Natural killer cell (primary cell): ENCODE data around the gene TFF3. TPM values are rescaled to one million over a fixed set of nuclear protein-coding genes. Genes with fewer than 3 reads are reported as not detected.

Experiments
- ATAC-seq, 3 donors: fragments of 150-1000 bp in 2 of 3; fragments of 200-7000 bp in 1 of 3; cut with Tn5 transposase; 1 replicate in 1 of 3; 2 replicates in 2 of 3; pipeline ENCODE4 v1.10.0; 2021; ENCODE audit warnings: mild to moderate bottlenecking in 2 of 3, moderate library complexity in 2 of 3
- DNase-seq, 2 donors: peaks; one replicate each; pipeline versions ENCODE4 v3.0.0 to v3.0.0-alpha.2; 2013 to 2021; ENCODE audit warnings: mixed read lengths in 1 of 2
- H3K27ac ChIP-seq: one replicate; pipeline ENCODE4 v1.5.1; 2013; ENCODE audit warnings: mild to moderate bottlenecking, low read length
- H3K27me3 ChIP-seq: one replicate; pipeline ENCODE4 v1.6.1; 2013; ENCODE audit warnings: low read length; ENCODE audit not compliant: control insufficient read depth, insufficient read depth
- H3K36me3 ChIP-seq: one replicate; pipeline ENCODE4 v1.6.1; 2013; ENCODE audit warnings: low read length; ENCODE audit not compliant: control insufficient read depth, insufficient read depth
- H3K4me1 ChIP-seq: one replicate; pipeline ENCODE4 v1.6.1; 2013; ENCODE audit warnings: low read length; ENCODE audit not compliant: control insufficient read depth, insufficient read depth
- H3K4me3 ChIP-seq: one replicate; pipeline ENCODE4 v1.5.1; 2013; ENCODE audit warnings: low read length
- H3K9me3 ChIP-seq: one replicate; pipeline ENCODE4 v1.6.1; 2013; ENCODE audit warnings: low read length; ENCODE audit not compliant: control insufficient read depth, insufficient read depth
- H3K27ac Mint-ChIP-seq, 2 donors: one replicate each; pipeline ENCODE4 v1.8.0; 2022; ENCODE audit warnings: mild to moderate bottlenecking in 2 of 2, mixed read lengths in 2 of 2, moderate library complexity in 1 of 2
- H3K27me3 Mint-ChIP-seq, 2 donors: one replicate each; pipeline ENCODE4 v1.8.0; 2022; ENCODE audit warnings: low read depth in 2 of 2, mixed read lengths in 2 of 2
- H3K36me3 Mint-ChIP-seq: one replicate; pipeline ENCODE4 v1.8.0; 2022; ENCODE audit warnings: mixed read lengths
- H3K4me1 Mint-ChIP-seq, 2 donors: one replicate each; pipeline ENCODE4 v1.8.0; 2022; ENCODE audit warnings: mixed read lengths in 2 of 2
- H3K4me3 Mint-ChIP-seq: one replicate; pipeline ENCODE4 v1.8.0; 2022; ENCODE audit warnings: mild to moderate bottlenecking, moderate library complexity, mixed read lengths
- H3K9me3 Mint-ChIP-seq, 2 donors: one replicate each; pipeline ENCODE4 v1.8.0; 2022; ENCODE audit warnings: mixed read lengths in 2 of 2
- CTCF ChIP-seq: fragments of 200-600 bp; IDR thresholded peaks from one replicate; pipeline ENCODE4 v1.8.0; 2022; ENCODE audit warnings: antibody characterized with exemption
- WGBS: methylation state at CpG from one replicate; pipeline ENCODE4 v1.1.7; 2013; ENCODE audit warnings: missing lambda C conversion rate; ENCODE audit not compliant: insufficient coverage; 5-methylcytosine and 5-hydroxymethylcytosine counted together
- intact Hi-C: fragments of 100-400 bp; cut with micrococcal nuclease; formaldehyde crosslinking; loops from one replicate; pipeline ENCODE4 v1.14.2; 2022
- total RNA-seq, 4 donors: library from RNA; stranded (reverse); fragments of 120-200 nt in 1 of 4; gene quantifications; one replicate each; pipeline versions ENCODE4 v1.2.3 to v1.2.4, GENCODE V29; 2013 to 2022

TFF3 gene
- total RNA-seq, 3 donors from 2014 or later (not counting 1 experiment from before 2014, with no cell fraction given): not detected

- no peak overlapping the region for H3K27ac ChIP-seq
- DNase-seq (no peak), ATAC-seq (no peak)
- Mint-ChIP-seq H3K36me3 (no peaks in the 10 kb centered on the region), H3K4me3 (no peak overlapping the region), H3K4me1 (peaks cover 7 to 9% of the 10 kb centered on the region in 2 donors), H3K27ac (no peak overlapping the region), H3K9me3 (no peaks in the 10 kb centered on the region), H3K27me3 (no peaks in the 10 kb centered on the region)
- no peak overlapping the region for H3K4me3 ChIP-seq
- peaks cover 27% of the 10 kb centered on the region for H3K36me3 ChIP-seq
- no peaks in the 10 kb centered on the region for H3K9me3 ChIP-seq
- WGBS: 83% methylated on average over 17 of the region's 18 CpGs
- H3K27me3 ChIP-seq: no peaks in the 10 kb centered on the region
- no peaks in the 10 kb centered on the region for H3K4me1 ChIP-seq
- intact Hi-C loops: no loop called here
- TF ChIP-seq CTCF: no peak
Measured at GRCh38 chr21:42289926-42290325, 25.3 kb downstream of the TFF3 start.

- Mint-ChIP-seq H3K36me3 (no peaks in the 10 kb centered on the region), H3K9me3 (no peaks in the 10 kb centered on the region), H3K4me1 (peaks cover 7 to 9% of the 10 kb centered on the region in 2 donors), H3K27me3 (no peaks in the 10 kb centered on the region), H3K4me3 (no peak overlapping the region), H3K27ac (no peak overlapping the region)
- TF ChIP-seq CTCF: no peak
- no peak for ATAC-seq
- DNase-seq: no peak
- intact Hi-C loops: no loop called here
- Histone ChIP-seq H3K4me1 (no peaks in the 10 kb centered on the region), H3K27me3 (no peaks in the 10 kb centered on the region), H3K27ac (no peak overlapping the region), H3K36me3 (peaks cover 31% of the 10 kb centered on the region), H3K4me3 (no peak overlapping the region), H3K9me3 (no peaks in the 10 kb centered on the region)
- WGBS: over 99% methylated on average over 5 of the region's 5 CpGs
Measured at GRCh38 chr21:42288962-42289361, 26.2 kb downstream of the TFF3 start.

- H3K9me3 ChIP-seq: no peaks in the 10 kb centered on the region
- no peak overlapping the region for H3K4me3 ChIP-seq
- TF ChIP-seq CTCF: no peak
- WGBS: 94% methylated on average over 36 of the region's 36 CpGs
- H3K27me3 ChIP-seq: no peaks in the 10 kb centered on the region
- H3K27me3 Mint-ChIP-seq: no peaks in the 10 kb centered on the region
- peaks cover 34% of the 10 kb centered on the region for H3K36me3 ChIP-seq
- H3K27ac Mint-ChIP-seq: no peak overlapping the region
- H3K27ac ChIP-seq: no peak overlapping the region
- no peaks in the 10 kb centered on the region for H3K36me3 Mint-ChIP-seq
- DNase-seq: no peak
- intact Hi-C loops: no loop called here
- H3K4me1 ChIP-seq: no peaks in the 10 kb centered on the region
- no peak overlapping the region for H3K4me3 Mint-ChIP-seq
- ATAC-seq: no peak
- no peaks in the 10 kb centered on the region for H3K9me3 Mint-ChIP-seq
- H3K4me1 Mint-ChIP-seq: peaks cover 7 to 9% of the 10 kb centered on the region in 2 donors
Measured at GRCh38 chr21:42287193-42288083, 27.8 kb downstream of the TFF3 start.
